Measurements from ENCODE around the gene SGMS2. TPM values are rescaled to one million over a fixed set of nuclear protein-coding genes. Genes with fewer than 3 reads are reported as not detected.

Gene SGMS2
- total RNA-seq (100 to 1,000 TPM in 1 of 2 donors, 10 to 100 TPM in 1; 60.5 to 124 TPM), polyA plus RNA-seq (10 to 100 TPM; 10.0 to 32.2 TPM)
- long read RNA-seq, donor 1, full-length matches to known transcripts, result 1 of 1 reads
- long read RNA-seq, donor 1, partial matches to known transcripts, result 0 of 1 reads
- long read RNA-seq, donor 1, other reads (novel, unspliced or antisense), result 0 of 1 reads
- long read RNA-seq, donor 2, full-length matches to known transcripts, result 2 of 2 reads
- long read RNA-seq, donor 2, partial matches to known transcripts, result 0 of 2 reads
- long read RNA-seq, donor 2, other reads (novel, unspliced or antisense), result 0 of 2 reads
- long read RNA-seq, donor 3, full-length matches to known transcripts, result 1 of 1 reads
- long read RNA-seq, donor 3, partial matches to known transcripts, result 0 of 1 reads
- long read RNA-seq, donor 3, other reads (novel, unspliced or antisense), result 0 of 1 reads
- long read RNA-seq, donor 4, partial matches to known transcripts, result 0 of 1 reads
- long read RNA-seq, donor 4, other reads (novel, unspliced or antisense), result 0 of 1 reads
- long read RNA-seq, donor 5, partial matches to known transcripts, result 0 of 1 reads
- long read RNA-seq, donor 5, other reads (novel, unspliced or antisense), result 0 of 1 reads

DNA sequence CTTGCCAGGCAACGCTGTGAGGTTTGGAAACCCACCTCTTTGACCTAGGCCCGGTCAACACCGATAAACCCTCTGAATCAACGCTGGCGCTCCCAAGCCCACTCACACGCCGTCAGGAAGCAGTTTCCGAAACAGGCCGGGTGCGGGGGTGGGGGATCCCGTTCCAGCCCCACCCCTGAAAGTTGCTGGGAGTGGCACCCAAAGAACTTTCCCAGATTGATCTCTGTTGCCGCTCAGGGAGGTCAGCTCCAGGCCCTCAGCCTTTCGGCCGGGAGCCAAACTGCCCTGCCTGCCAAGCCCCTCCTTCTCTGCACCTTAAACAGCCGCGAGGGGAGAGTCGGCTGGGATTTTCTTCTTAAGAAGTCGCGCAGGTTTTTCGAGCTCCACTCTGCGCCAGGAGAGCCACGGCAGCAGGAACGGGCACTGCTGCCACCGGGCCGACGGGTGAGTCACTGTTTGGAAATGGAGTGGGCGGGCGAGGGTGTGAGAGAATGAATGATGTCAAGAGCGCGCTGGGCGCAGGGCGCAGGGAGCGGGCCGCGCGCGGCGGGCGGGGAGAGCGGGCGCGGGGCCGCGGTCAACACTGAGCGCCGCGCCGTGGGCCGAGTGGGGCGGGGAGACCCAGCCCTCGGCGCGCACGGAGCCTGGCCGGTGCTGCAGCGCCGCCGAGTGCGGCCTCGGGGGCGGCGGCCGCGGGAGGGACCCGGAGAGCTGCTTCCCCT is at the start of gene SGMS2:
TSS of gene SGMS2 (plus strand) at position 583 of the 722 bp plus-strand sequence. CDS start 70,622 bp downstream, outside the sequence.
- TF ChIP-seq, protein P1, sequence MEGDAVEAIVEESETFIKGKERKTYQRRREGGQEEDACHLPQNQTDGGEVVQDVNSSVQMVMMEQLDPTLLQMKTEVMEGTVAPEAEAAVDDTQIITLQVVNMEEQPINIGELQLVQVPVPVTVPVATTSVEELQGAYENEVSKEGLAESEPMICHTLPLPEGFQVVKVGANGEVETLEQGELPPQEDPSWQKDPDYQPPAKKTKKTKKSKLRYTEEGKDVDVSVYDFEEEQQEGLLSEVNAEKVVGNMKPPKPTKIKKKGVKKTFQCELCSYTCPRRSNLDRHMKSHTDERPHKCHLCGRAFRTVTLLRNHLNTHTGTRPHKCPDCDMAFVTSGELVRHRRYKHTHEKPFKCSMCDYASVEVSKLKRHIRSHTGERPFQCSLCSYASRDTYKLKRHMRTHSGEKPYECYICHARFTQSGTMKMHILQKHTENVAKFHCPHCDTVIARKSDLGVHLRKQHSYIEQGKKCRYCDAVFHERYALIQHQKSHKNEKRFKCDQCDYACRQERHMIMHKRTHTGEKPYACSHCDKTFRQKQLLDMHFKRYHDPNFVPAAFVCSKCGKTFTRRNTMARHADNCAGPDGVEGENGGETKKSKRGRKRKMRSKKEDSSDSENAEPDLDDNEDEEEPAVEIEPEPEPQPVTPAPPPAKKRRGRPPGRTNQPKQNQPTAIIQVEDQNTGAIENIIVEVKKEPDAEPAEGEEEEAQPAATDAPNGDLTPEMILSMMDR (IDR thresholded peaks at IDR 0.05; ENCODE audit: control extremely low read depth, extremely low read depth), result no peak
- H3K36me3 ChIP-seq (ENCODE audit: control insufficient read depth in 4 of 4, insufficient read depth in 4 of 4, low read length in 4 of 4), result no peaks in the 10 kb centered on the region
- peaks cover 0 to 15% (median 0%) of the 10 kb centered on the region in 5 donors for H3K4me1 ChIP-seq (ENCODE audit: control insufficient read depth in 5 of 5, insufficient read depth in 5 of 5, low read length in 5 of 5)
- peak within 1 kb of the TSS; percentile 67 to 73 for H3K9ac ChIP-seq (ENCODE audit: insufficient read depth in 1 of 2, low read length in 2 of 2)
- H3K4me3 ChIP-seq, result peak within 1 kb of the TSS; percentile 84
- no peaks in the 10 kb centered on the region for H3K9me3 ChIP-seq (ENCODE audit: control insufficient read depth in 4 of 4, insufficient read depth in 3 of 4, low read length in 3 of 4)
- WGBS, 2 donors, result 1% methylated on average over 55 to 65 of the region's 65 CpGs
- peak; percentile 64 to 77 (median 74) for DNase-seq
- H3K27ac ChIP-seq (ENCODE audit: low read depth in 1 of 2, low read length in 1 of 2), result peak within 1 kb of the TSS; percentile 86 to 97
- peak; percentile 83 for ATAC-seq (ENCODE audit: insufficient read depth, low FRiP score)
- peaks cover 0 to 25% (median 23%) of the 10 kb centered on the region in 3 donors for H3K27me3 ChIP-seq (ENCODE audit: control insufficient read depth in 3 of 3, insufficient read depth in 3 of 3, low read length in 2 of 3)

DNA sequence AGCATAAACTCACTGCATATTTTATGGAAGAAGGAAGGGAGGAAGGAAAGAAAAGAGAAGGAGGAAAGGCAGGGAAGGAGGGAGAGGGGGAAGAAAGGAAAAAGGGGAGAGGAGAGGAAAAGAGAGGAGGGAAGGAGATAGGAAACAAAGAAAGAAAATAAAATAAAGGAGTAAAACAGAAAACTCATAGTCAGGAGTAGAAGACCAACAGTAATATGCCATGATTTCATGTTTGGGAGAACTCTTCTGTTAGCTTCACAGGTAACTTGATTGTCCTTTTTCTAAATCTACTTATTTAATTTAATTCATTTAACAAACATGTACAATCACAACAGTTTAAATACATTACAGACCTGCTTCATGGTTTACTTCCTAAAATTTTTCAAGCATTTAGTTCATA is 46.8 kb upstream of the SGMS2 start:
- ATAC-seq (ENCODE audit: insufficient read depth, low FRiP score), result no peak
- TF ChIP-seq, protein P1 (IDR thresholded peaks at IDR 0.05; ENCODE audit: control extremely low read depth, extremely low read depth), result no peak
- Histone ChIP-seq H3K27me3 (ENCODE audit: control insufficient read depth in 3 of 3, insufficient read depth in 3 of 3, low read length in 2 of 3) (no peaks in the 10 kb centered on the region), H3K4me1 (ENCODE audit: control insufficient read depth in 5 of 5, insufficient read depth in 5 of 5, low read length in 5 of 5) (no peaks in the 10 kb centered on the region), H3K9me3 (ENCODE audit: control insufficient read depth in 4 of 4, insufficient read depth in 3 of 4, low read length in 3 of 4) (no peaks in the 10 kb centered on the region), H3K4me3 (no peak overlapping the region), H3K36me3 (ENCODE audit: control insufficient read depth in 4 of 4, insufficient read depth in 4 of 4, low read length in 4 of 4) (no peaks in the 10 kb centered on the region), H3K27ac (ENCODE audit: low read depth in 1 of 2, low read length in 1 of 2) (no peak overlapping the region), H3K9ac (ENCODE audit: insufficient read depth in 1 of 2, low read length in 2 of 2) (no peak overlapping the region)
- no peak for DNase-seq

DNA sequence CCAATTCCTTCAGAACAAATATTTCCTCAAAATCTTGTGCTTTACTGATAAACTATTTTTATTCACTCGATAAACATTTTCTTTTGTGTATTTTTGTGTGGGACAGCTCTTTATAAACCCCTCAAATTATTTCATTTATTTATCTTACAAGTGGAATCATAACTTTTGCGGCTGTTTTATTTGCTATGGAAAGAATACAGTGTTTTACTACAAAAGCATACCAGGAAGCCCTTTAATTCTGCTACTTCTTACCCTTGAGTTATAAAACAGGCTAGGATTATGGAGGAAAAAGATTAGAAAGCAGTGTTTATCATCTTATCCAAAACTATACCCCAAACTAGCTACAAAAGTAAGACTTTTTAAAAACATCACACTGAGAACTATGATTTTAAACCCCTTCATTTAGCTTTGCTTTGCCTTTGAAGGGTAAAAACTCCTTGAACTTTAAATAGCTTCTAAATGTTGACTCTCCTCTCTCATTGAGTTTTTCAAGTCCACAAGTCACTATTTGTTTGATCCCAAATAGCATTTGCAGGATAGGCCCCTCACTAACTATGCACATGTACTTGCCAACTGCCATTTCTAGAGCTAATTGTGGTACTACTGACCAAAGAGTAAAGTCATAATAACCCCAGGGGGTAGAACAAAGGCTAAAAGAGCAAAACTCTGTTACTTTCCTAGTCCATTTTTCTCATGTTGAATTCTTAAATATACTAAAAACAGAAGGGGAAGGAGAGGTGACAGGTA is 45.8 kb upstream of the SGMS2 start:
- no peaks in the 10 kb centered on the region for H3K4me1 ChIP-seq (ENCODE audit: control insufficient read depth in 5 of 5, insufficient read depth in 5 of 5, low read length in 5 of 5)
- no peaks in the 10 kb centered on the region for H3K9me3 ChIP-seq (ENCODE audit: control insufficient read depth in 4 of 4, insufficient read depth in 3 of 4, low read length in 3 of 4)
- TF ChIP-seq, protein P1 (IDR thresholded peaks at IDR 0.05; ENCODE audit: control extremely low read depth, extremely low read depth), result no peak
- DNase-seq (peak in 2 of 3 donors; percentile 26 to 56), ATAC-seq (ENCODE audit: insufficient read depth, low FRiP score) (no peak)
- H3K27ac ChIP-seq (ENCODE audit: low read depth in 1 of 2, low read length in 1 of 2), result no peak overlapping the region
- no peak overlapping the region for H3K4me3 ChIP-seq
- H3K27me3 ChIP-seq (ENCODE audit: control insufficient read depth in 3 of 3, insufficient read depth in 3 of 3, low read length in 2 of 3), result no peaks in the 10 kb centered on the region
- WGBS, 2 donors, result 68 to 82% methylated on average over 2 of the region's 2 CpGs
- H3K9ac ChIP-seq (ENCODE audit: insufficient read depth in 1 of 2, low read length in 2 of 2), result no peak overlapping the region
- no peaks in the 10 kb centered on the region for H3K36me3 ChIP-seq (ENCODE audit: control insufficient read depth in 4 of 4, insufficient read depth in 4 of 4, low read length in 4 of 4)

Data from lung (tissue), 16 donors.